Peyer's patch (tissue), 4 donors: ENCODE measurements around the gene TECTB. TPM values are rescaled to one million over a fixed set of nuclear protein-coding genes. Genes with fewer than 3 reads are reported as not detected.

Experiments used
- DNase-seq, 3 donors: peaks; one replicate each; pipeline ENCODE4 v3.0.0-alpha.2; 2017 to 2019
- H3K27ac ChIP-seq, 4 donors: fragments of 200-600 bp; sonication (generic); one replicate each; pipeline ENCODE4 v1.5.1; 2016 to 2019
- H3K27me3 ChIP-seq, 2 donors: fragments of 200-600 bp; sonication (generic); one replicate each; pipeline ENCODE4 v1.5.1; 2019
- H3K36me3 ChIP-seq, 3 donors: fragments of 200-600 bp; sonication (generic); one replicate each; pipeline ENCODE4 v1.5.1; 2016 to 2019
- H3K4me1 ChIP-seq, 4 donors: fragments of 200-600 bp; sonication (generic); one replicate each; pipeline ENCODE4 v1.5.1; 2016 to 2019
- H3K4me3 ChIP-seq, 4 donors: fragments of 200-600 bp; sonication (generic); 1 replicate in 3 of 4; 2 replicates in 1 of 4; pipeline ENCODE4 v1.5.1; 2016 to 2019; ENCODE audit warnings: mild to moderate bottlenecking in 1 of 4
- H3K9me3 ChIP-seq, 4 donors: fragments of 200-600 bp; sonication (generic); one replicate each; pipeline ENCODE4 v1.5.1; 2016 to 2019; ENCODE audit warnings: mild to moderate bottlenecking in 1 of 4
- CTCF ChIP-seq, 6 experiments: fragments of 450-650 bp in 4 of 6; fragments of 200-600 bp in 2 of 6; sonication (generic) in 1 of 6; IDR thresholded peaks; one replicate each; pipeline ENCODE4 v1.5.1; 2017 to 2019; ENCODE audit warnings: antibody characterized with exemption in 6 of 6, mild to moderate bottlenecking in 3 of 6, moderate library complexity in 1 of 6
- POLR2A ChIP-seq, 2 donors: fragments of 450-650 bp; IDR thresholded peaks; one replicate each; pipeline ENCODE4 v1.5.1; 2017; ENCODE audit warnings: antibody characterized with exemption in 2 of 2, mild to moderate bottlenecking in 2 of 2, moderate library complexity in 2 of 2
- total RNA-seq, 4 donors: library from RNA; depleted of rRNA; stranded (reverse); fragments of >200 nt; gene quantifications; one replicate each; pipeline ENCODE4 v1.1.0, GENCODE V29; 2016

Gene TECTB
- total RNA-seq, 4 donors from 2014 or later = not detected

- Histone ChIP-seq H3K4me1 (peaks cover 0 to 29% (median 0%) of the 10 kb centered on the region in 4 donors), H3K27me3 (no peaks in the 10 kb centered on the region), H3K27ac (peak overlapping the region in 1 of 4 donors; percentile 3), H3K36me3 (no peaks in the 10 kb centered on the region), H3K4me3 (no peak overlapping the region), H3K9me3 (no peaks in the 10 kb centered on the region)
- DNase-seq = peak in 1 of 3 donors; percentile 59
- TF ChIP-seq CTCF (IDR thresholded peaks at IDR 0.05) (no peak), POLR2A (IDR thresholded peaks at IDR 0.05) (no peak)
These were observed 47.0 kb downstream of the TECTB start for GRCh38 chr10:112330162-112330561.

- H3K9me3 ChIP-seq = no peaks in the 10 kb centered on the region
- no peak overlapping the region for H3K4me3 ChIP-seq
- H3K27me3 ChIP-seq = no peaks in the 10 kb centered on the region
- peaks cover 0 to 29% (median 0%) of the 10 kb centered on the region in 4 donors for H3K4me1 ChIP-seq
- no peaks in the 10 kb centered on the region for H3K36me3 ChIP-seq
- TF ChIP-seq POLR2A (IDR thresholded peaks at IDR 0.05) (no peak), CTCF (IDR thresholded peaks at IDR 0.05) (no peak)
- no peak for DNase-seq
- H3K27ac ChIP-seq = peak overlapping the region in 1 of 4 donors; percentile 3
These were observed 47.5 kb downstream of the TECTB start for GRCh38 chr10:112330607-112331160.

GRCh38 chr10:112332022-112332421, 48.8 kb downstream of the TECTB start:
- Histone ChIP-seq H3K9me3 (no peaks in the 10 kb centered on the region), H3K4me3 (no peak overlapping the region), H3K4me1 (peaks cover 0 to 29% (median 0%) of the 10 kb centered on the region in 4 donors), H3K36me3 (no peaks in the 10 kb centered on the region), H3K27me3 (no peaks in the 10 kb centered on the region), H3K27ac (peak overlapping the region in 3 of 4 donors; percentile 57 to 97 (median 85))
- DNase-seq = peak in 1 of 3 donors; percentile 66
- TF ChIP-seq CTCF (IDR thresholded peaks at IDR 0.05) (no peak), POLR2A (IDR thresholded peaks at IDR 0.05) (no peak)

GRCh38 chr10:112332509-112333228, 49.5 kb downstream of the TECTB start:
- Histone ChIP-seq H3K9me3 (no peaks in the 10 kb centered on the region), H3K36me3 (no peaks in the 10 kb centered on the region), H3K27me3 (no peaks in the 10 kb centered on the region), H3K4me1 (peaks cover 0 to 30% (median 0%) of the 10 kb centered on the region in 4 donors), H3K27ac (peak overlapping the region in 3 of 4 donors; percentile 57 to 97 (median 85)), H3K4me3 (no peak overlapping the region)
- TF ChIP-seq CTCF (IDR thresholded peaks at IDR 0.05) (no peak), POLR2A (IDR thresholded peaks at IDR 0.05) (no peak)
- peak in 2 of 3 donors; percentile 68 for DNase-seq

GRCh38 chr10:112333452-112333851, 50.3 kb downstream of the TECTB start:
- H3K4me3 ChIP-seq = no peak overlapping the region
- H3K4me1 ChIP-seq = peaks cover 0 to 38% (median 0%) of the 10 kb centered on the region in 4 donors
- H3K27ac ChIP-seq = peak overlapping the region in 3 of 4 donors; percentile 71 to 97 (median 85)
- H3K36me3 ChIP-seq = no peaks in the 10 kb centered on the region
- H3K27me3 ChIP-seq = no peaks in the 10 kb centered on the region
- no peaks in the 10 kb centered on the region for H3K9me3 ChIP-seq
- DNase-seq = peak in 1 of 3 donors; percentile 72
- TF ChIP-seq CTCF (IDR thresholded peaks at IDR 0.05) (no peak), POLR2A (IDR thresholded peaks at IDR 0.05) (peak in 1 of 2 donors; percentile 67)
